GM12874 (cell line): ENCODE results near the gene SUSD6.

ENCODE experiments used
- TF ChIP-seq, protein P1 (sequence below): IDR thresholded peaks from 2 replicates; pipeline ENCODE4 v1.5.1; 2011; ENCODE audit warnings: low read depth, mild to moderate bottlenecking, control low read depth, low read length, moderate library complexity; ENCODE audit not compliant: insufficient read depth

Gene SUSD6

DNA sequence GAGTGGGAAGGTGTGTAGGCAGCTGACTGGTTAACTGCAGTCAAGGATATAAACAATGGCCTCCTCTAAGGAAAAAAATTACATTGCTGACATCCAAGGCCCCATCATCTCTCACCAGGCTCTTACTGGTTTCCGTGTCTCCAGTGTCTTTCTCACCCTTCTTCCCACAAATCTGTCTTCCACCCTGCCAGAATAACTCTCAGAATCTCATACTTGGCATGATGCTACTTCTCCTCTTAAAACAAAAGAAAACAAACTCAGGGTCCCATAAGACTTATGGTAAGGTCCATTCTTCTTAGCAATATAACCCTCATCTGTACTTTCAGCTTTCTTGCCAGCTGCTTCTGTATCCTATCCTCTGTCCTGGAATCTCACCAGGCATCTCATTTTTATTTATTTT lies 68.9 kb downstream of the SUSD6 start:
- TF ChIP-seq, protein P1, sequence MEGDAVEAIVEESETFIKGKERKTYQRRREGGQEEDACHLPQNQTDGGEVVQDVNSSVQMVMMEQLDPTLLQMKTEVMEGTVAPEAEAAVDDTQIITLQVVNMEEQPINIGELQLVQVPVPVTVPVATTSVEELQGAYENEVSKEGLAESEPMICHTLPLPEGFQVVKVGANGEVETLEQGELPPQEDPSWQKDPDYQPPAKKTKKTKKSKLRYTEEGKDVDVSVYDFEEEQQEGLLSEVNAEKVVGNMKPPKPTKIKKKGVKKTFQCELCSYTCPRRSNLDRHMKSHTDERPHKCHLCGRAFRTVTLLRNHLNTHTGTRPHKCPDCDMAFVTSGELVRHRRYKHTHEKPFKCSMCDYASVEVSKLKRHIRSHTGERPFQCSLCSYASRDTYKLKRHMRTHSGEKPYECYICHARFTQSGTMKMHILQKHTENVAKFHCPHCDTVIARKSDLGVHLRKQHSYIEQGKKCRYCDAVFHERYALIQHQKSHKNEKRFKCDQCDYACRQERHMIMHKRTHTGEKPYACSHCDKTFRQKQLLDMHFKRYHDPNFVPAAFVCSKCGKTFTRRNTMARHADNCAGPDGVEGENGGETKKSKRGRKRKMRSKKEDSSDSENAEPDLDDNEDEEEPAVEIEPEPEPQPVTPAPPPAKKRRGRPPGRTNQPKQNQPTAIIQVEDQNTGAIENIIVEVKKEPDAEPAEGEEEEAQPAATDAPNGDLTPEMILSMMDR = no peak

DNA sequence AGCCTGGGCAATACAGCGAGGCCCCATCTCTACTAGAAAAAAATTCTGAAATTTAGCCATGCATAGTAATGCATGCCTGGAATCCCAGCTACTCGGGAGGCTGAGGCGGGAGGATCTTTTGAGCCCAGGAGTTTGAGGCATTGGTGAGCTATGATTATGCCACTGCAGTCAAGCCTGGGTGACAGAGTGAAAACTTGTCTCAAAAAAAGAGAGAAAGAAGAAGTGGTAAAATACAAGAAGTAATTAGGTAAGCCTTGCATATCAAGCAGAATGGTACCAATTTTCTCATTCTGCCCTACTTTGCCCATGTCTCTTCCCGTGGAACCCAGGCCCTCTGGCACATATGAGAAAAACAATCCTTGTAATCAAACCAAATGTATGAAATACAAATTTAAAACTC lies 70.7 kb downstream of the SUSD6 start:
- TF ChIP-seq, protein P1 = no peak

DNA sequence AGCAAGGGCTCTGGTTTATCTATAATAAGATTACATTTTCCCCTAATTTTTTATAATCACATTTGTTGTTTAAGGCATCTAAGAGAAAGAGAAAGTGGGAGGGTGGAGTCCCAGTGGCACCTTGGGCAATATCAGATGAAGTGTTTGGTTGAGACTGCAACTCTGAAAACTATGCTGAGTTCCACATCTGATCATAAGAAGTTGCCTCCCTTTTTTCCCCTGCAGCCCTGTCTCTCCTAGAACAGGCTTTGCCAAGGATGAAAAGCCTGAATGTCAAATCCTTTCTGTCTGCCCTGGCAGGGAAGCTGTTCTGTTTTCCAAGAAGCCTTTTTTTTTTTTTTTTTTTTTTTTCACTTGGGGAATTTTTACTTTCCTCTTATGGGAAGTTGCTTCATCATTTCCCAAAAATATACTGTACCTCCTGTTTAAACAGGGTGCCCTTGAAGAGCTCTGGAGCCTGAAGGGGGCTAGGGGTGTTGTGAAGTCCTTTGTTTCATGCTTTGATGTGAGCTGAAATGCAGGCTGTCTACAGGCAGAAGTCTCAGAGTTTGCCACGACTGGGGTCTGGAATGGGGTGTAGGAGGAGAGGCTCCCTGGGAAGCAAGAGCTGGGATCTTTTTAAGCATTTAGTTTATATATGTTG lies 71.3 kb downstream of the SUSD6 start:
- TF ChIP-seq, protein P1 = no peak

DNA sequence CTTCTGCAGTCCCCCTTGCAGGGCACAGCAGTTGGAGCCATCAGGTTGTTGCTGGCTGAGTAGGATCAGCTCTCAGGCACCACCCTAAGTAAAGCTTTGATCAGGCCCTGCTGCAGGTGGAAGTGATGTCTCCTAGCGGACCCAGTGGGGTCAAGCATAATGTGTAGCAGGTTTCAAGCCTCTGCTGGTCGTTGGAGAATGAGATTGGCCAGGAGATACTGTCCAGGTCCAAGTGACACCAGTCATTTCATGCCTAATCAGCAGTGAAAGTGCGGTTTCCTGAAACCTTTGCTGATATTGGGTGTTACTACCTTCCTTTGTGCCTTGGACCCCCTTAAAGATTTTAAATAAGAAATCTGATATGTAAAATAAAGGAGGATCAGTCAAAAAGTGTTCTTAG lies 72.6 kb downstream of the SUSD6 start:
- TF ChIP-seq, protein P1 = 0 out of 2 replicates have a peak, but pooled peaks have one; percentile 5

DNA sequence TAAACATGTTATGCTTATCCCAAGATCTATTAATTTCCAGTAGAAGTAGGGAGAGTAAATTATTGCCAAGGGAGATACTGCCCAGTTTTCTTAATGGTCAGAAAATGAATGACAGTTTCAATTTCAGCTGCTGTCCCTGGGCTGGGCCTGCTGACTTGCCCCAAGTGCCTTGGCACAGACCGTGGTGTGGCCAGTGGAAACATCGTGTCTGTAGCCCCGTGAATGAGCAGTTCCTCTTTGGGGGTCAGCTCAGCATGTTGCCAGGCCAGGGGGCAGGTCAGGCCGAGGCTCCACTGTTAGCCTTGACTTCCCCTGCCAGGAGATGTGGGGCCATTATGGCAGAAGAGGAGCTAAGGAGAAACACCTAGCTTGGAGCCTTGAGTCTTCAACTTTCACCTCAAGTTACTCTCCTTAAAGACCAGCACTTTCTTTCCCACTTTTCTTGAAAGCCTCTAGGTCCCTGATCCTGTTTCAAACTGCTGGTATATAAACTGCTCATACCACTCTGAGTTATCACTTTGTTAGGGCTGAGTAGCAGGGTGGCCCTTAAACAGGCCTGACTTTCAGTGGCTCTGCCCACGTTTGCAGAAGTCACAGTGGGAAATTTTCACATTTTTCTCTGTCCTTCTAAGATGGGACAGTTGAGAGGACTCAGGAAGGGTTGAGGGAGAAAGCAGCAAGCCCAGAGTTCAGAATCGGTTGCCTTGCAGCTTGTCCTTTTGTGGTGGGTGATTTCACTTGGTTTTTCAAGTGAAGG lies 73.2 kb downstream of the SUSD6 start:
- TF ChIP-seq, protein P1 = no peak

DNA sequence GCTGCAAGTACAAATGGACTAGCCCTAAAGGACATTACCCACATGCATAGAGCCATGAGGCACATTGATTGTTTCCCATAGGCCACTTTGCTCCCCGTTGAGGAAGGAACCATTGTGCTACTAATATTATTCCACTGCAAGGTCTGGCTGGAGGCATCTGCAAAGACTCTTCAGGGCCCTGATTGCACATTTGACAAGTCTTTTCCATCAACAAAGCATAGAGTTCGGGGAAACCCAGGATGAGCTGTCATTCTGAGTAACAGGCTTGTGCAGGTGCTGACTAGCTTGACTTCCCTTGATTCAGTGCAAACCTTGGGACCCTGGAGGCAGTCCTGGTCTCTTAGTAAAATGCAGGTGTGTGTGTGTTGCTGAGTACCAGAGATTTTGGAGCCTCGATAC lies 73.8 kb downstream of the SUSD6 start:
- TF ChIP-seq, protein P1 = no peak

DNA sequence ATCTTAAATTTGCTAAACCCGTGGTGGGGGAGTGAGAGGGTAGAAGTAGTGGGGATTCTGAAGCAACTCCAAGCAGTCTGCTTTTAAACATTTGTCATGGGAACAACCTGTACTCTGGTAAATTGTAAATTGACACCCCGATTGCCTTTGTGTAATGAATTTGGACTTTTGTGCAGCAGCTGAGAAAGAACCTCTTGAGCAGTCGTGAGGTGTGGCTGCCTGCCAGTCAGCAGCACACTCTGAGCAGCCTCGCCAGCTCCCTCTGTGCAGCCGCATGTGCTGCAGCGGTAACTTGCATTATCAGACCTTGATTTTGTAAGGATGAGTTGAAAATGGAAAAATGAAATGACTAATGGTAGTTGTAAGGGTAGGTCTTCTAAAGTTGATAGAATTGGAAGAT lies 74.3 kb downstream of the SUSD6 start:
- TF ChIP-seq, protein P1 = no peak
